ENCODE data around the gene ABHD5.

DNA sequence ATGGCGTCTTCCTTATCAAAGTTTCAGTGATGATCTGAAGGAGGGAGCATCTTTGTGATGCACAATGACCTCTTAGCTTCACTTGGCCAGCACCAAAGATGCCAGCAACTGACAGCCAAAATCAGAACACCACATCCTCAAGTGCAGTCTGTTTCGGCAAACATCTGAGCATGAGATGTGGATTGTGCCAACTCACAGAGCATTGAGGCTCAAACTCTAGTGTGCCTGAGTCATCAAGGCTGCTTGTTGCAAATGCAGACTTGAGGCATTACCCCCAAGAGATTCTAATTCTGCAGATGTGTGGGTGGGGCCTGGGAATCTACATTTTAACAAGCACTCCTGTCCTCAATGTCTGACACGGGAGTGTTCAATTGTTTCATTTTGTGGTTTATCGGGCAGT lies 35.8 kb downstream of the ABHD5 start:
- TF ChIP-seq, protein P1, sequence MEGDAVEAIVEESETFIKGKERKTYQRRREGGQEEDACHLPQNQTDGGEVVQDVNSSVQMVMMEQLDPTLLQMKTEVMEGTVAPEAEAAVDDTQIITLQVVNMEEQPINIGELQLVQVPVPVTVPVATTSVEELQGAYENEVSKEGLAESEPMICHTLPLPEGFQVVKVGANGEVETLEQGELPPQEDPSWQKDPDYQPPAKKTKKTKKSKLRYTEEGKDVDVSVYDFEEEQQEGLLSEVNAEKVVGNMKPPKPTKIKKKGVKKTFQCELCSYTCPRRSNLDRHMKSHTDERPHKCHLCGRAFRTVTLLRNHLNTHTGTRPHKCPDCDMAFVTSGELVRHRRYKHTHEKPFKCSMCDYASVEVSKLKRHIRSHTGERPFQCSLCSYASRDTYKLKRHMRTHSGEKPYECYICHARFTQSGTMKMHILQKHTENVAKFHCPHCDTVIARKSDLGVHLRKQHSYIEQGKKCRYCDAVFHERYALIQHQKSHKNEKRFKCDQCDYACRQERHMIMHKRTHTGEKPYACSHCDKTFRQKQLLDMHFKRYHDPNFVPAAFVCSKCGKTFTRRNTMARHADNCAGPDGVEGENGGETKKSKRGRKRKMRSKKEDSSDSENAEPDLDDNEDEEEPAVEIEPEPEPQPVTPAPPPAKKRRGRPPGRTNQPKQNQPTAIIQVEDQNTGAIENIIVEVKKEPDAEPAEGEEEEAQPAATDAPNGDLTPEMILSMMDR (conservative IDR thresholded peaks at IDR 0.05; ENCODE audit: low read depth, low read length), result no peak
- TF ChIP-seq EZH2phosphoT487 (IDR thresholded peaks at IDR 0.05; ENCODE audit: borderline replicate concordance, low read length), result no peak
